OCI-LY3 (cell line): ENCODE results near the gene MAN2A2.

Experiments
- H2AFZ ChIP-seq: fragments of 200-600, 300-600 bp; shearing (Covaris generic); 2 replicates; pipeline ENCODE4 v1.6.0; 2014; ENCODE audit warnings: antibody characterized with exemption, low read depth, low read length
- H3K27ac ChIP-seq: fragments of 200-600, 300-600 bp; sonication (generic); 2 replicates; pipeline ENCODE4 v1.5.1; 2014; ENCODE audit warnings: mild to moderate bottlenecking, low read length, moderate library complexity, mixed read lengths
- H3K27me3 ChIP-seq: fragments of 200-600, 300-600 bp; sonication (generic); 2 replicates; pipeline ENCODE4 v1.6.1; 2014; ENCODE audit warnings: low read depth, low read length, mixed read lengths
- H3K36me3 ChIP-seq: fragments of 200-600, 300-600 bp; sonication (generic); replicated peaks from 2 replicates; pipeline ENCODE3; 2014; ENCODE audit warnings: low read depth, low read length, mixed read lengths
- H3K4me1 ChIP-seq: fragments of 300-600, 200-600 bp; sonication (generic); 2 replicates; pipeline ENCODE4 v1.6.1; 2014; ENCODE audit warnings: low read length, mixed read lengths
- H3K4me2 ChIP-seq: fragments of 200-600, 300-600 bp; sonication (generic); 2 replicates; pipeline ENCODE4 v1.6.1; 2014; ENCODE audit warnings: low read length, mixed read lengths
- H3K4me3 ChIP-seq: fragments of 300-600, 200-600 bp; sonication (generic); 2 replicates; pipeline ENCODE4 v1.5.1; 2014; ENCODE audit warnings: antibody characterized with exemption, mild to moderate bottlenecking, low read length, moderate library complexity
- H3K79me2 ChIP-seq: fragments of 300-600, 200-600 bp; shearing (Covaris generic); 2 replicates; pipeline ENCODE4 v1.6.1; 2014; ENCODE audit warnings: mild to moderate bottlenecking, low read length, mixed read lengths
- H3K9ac ChIP-seq: fragments of 300-600, 200-600 bp; shearing (Covaris generic); 2 replicates; pipeline ENCODE4 v1.6.0; 2014; ENCODE audit warnings: mild to moderate bottlenecking, low read length, moderate library complexity
- H3K9me3 ChIP-seq: fragments of 200-600, 300-600 bp; shearing (Covaris generic); 2 replicates; pipeline ENCODE4 v1.6.1; 2014; ENCODE audit warnings: low read length, mixed read lengths; ENCODE audit not compliant: insufficient read depth
- H4K20me1 ChIP-seq: fragments of 200-600, 300-600 bp; sonication (generic); 2 replicates; pipeline ENCODE4 v1.6.1; 2016; ENCODE audit warnings: low read length, mixed read lengths; ENCODE audit not compliant: insufficient read depth
- EZH2phosphoT487 ChIP-seq: fragments of 200-600 bp; shearing (Covaris generic); IDR thresholded peaks from 2 replicates; pipeline ENCODE4 v1.6.1; 2018; ENCODE audit warnings: antibody characterized with exemption, mixed run types, low read depth
- TF ChIP-seq, protein P1 (sequence below): fragments of 200-600, 300-600 bp; sonication (generic); IDR thresholded peaks from 2 replicates; pipeline ENCODE4 v1.5.1; 2014; ENCODE audit warnings: antibody characterized with exemption, low read length, low read depth

Gene MAN2A2

DNA sequence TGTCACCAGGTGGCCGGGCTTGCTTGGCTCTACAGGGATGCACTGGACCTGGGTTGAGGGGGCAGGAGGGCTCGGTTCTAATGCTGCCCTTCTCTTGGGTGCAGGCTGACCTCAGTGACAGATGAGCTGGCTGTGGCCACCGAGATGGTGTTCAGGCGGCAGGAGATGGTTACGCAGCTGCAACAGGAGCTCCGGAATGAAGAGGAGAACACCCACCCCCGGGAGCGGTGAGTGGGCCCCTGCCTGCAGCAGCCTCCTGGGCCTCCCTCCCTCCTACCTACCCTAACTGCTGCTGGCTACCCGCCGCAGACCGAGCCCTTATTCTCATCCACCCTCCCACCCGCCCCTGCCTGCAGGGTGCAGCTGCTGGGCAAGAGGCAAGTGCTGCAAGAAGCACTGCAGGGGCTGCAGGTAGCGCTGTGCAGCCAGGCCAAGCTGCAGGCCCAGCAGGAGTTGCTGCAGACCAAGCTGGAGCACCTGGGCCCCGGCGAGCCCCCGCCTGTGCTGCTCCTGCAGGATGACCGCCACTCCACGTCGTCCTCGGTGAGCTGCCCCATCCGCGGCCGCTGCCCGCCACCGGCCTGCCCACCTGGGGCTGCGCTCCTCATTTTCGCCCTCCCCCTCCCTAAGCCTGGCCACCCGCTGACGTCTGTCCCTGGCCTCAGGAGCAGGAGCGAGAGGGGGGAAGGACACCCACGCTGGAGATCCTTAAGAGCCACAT is 13.2 kb upstream of the MAN2A2 start:
- no peak overlapping the region for H3K9ac ChIP-seq
- no peaks in the 10 kb centered on the region for H4K20me1 ChIP-seq
- no peak for TF ChIP-seq EZH2phosphoT487
- TF ChIP-seq, protein P1, sequence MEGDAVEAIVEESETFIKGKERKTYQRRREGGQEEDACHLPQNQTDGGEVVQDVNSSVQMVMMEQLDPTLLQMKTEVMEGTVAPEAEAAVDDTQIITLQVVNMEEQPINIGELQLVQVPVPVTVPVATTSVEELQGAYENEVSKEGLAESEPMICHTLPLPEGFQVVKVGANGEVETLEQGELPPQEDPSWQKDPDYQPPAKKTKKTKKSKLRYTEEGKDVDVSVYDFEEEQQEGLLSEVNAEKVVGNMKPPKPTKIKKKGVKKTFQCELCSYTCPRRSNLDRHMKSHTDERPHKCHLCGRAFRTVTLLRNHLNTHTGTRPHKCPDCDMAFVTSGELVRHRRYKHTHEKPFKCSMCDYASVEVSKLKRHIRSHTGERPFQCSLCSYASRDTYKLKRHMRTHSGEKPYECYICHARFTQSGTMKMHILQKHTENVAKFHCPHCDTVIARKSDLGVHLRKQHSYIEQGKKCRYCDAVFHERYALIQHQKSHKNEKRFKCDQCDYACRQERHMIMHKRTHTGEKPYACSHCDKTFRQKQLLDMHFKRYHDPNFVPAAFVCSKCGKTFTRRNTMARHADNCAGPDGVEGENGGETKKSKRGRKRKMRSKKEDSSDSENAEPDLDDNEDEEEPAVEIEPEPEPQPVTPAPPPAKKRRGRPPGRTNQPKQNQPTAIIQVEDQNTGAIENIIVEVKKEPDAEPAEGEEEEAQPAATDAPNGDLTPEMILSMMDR, result no peak
- no peaks in the 10 kb centered on the region for H3K9me3 ChIP-seq
- H3K4me2 ChIP-seq, result no peak overlapping the region
- no peaks in the 10 kb centered on the region for H3K36me3 ChIP-seq
- no peaks in the 10 kb centered on the region for H3K27me3 ChIP-seq
- H3K79me2 ChIP-seq, result peaks cover 10% of the 10 kb centered on the region
- H3K27ac ChIP-seq, result no peak overlapping the region
- H2AFZ ChIP-seq, result no peak overlapping the region
- peaks cover 15% of the 10 kb centered on the region for H3K4me1 ChIP-seq
- no peak overlapping the region for H3K4me3 ChIP-seq

DNA sequence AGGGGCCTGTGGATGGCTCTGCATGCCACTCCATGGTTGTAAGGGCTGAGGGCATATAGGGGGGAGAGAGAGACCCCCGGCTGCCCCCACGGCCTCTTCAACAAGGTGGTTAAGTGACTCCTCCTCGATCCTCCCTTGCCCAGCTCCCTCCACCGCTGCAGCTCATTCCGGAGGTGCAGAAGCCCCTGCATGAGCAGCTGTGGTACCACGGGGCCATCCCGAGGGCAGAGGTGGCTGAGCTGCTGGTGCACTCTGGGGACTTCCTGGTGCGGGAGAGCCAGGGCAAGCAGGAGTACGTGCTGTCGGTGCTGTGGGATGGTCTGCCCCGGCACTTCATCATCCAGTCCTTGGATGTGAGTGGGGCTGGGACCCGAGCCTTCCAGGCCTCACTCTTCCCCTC is 12.3 kb upstream of the MAN2A2 start:
- H4K20me1 ChIP-seq, result no peaks in the 10 kb centered on the region
- H3K79me2 ChIP-seq, result peaks cover 10% of the 10 kb centered on the region
- no peak overlapping the region for H2AFZ ChIP-seq
- no peak for TF ChIP-seq EZH2phosphoT487
- H3K9ac ChIP-seq, result no peak overlapping the region
- H3K36me3 ChIP-seq, result peaks cover 5% of the 10 kb centered on the region
- H3K27ac ChIP-seq, result no peak overlapping the region
- peaks cover 11% of the 10 kb centered on the region for H3K4me1 ChIP-seq
- H3K4me3 ChIP-seq, result no peak overlapping the region
- H3K9me3 ChIP-seq, result no peaks in the 10 kb centered on the region
- no peaks in the 10 kb centered on the region for H3K27me3 ChIP-seq
- no peak overlapping the region for H3K4me2 ChIP-seq

- H3K27ac ChIP-seq, result no peak overlapping the region
- H3K27me3 ChIP-seq, result no peaks in the 10 kb centered on the region
- H3K4me1 ChIP-seq, result peaks cover 11% of the 10 kb centered on the region
- H3K79me2 ChIP-seq, result peaks cover 10% of the 10 kb centered on the region
- no peaks in the 10 kb centered on the region for H4K20me1 ChIP-seq
- no peak overlapping the region for H2AFZ ChIP-seq
- no peak overlapping the region for H3K9ac ChIP-seq
- no peak overlapping the region for H3K4me2 ChIP-seq
- TF ChIP-seq EZH2phosphoT487, result no peak
- TF ChIP-seq, protein P1, result no peak
- H3K9me3 ChIP-seq, result no peaks in the 10 kb centered on the region
- peaks cover 5% of the 10 kb centered on the region for H3K36me3 ChIP-seq
- H3K4me3 ChIP-seq, result no peak overlapping the region
Measured at GRCh38 chr15:90891346-90891949, 11.7 kb upstream of the MAN2A2 start.

GRCh38 chr15:90892023-90892422 is 11.1 kb upstream of the MAN2A2 start:
- H2AFZ ChIP-seq, result no peak overlapping the region
- H4K20me1 ChIP-seq, result no peaks in the 10 kb centered on the region
- H3K27me3 ChIP-seq, result no peaks in the 10 kb centered on the region
- peaks cover 5% of the 10 kb centered on the region for H3K36me3 ChIP-seq
- no peaks in the 10 kb centered on the region for H3K9me3 ChIP-seq
- peaks cover 17% of the 10 kb centered on the region for H3K4me1 ChIP-seq
- H3K9ac ChIP-seq, result no peak overlapping the region
- H3K27ac ChIP-seq, result no peak overlapping the region
- no peak overlapping the region for H3K4me3 ChIP-seq
- TF ChIP-seq, protein P1, result no peak
- no peak for TF ChIP-seq EZH2phosphoT487
- peaks cover 10% of the 10 kb centered on the region for H3K79me2 ChIP-seq
- H3K4me2 ChIP-seq, result no peak overlapping the region
